Prostate gland (tissue), 2 donors: ENCODE results near the gene CFAP100. TPM values are rescaled to one million over a fixed set of nuclear protein-coding genes. Genes with fewer than 3 reads are reported as not detected.

Source experiments
- DNase-seq: peaks from one replicate; pipeline ENCODE4 v3.0.0-alpha.2; 2019; ENCODE audit warnings: low spot score
- H3K27ac ChIP-seq, 2 donors: fragments of 200-600 bp; sonication (generic); 2 replicates each; pipeline ENCODE4 v1.5.1; 2017 to 2019
- H3K27me3 ChIP-seq: fragments of 200-600 bp; sonication (generic); replicated peaks from 2 replicates; pipeline ENCODE4 v1.5.1; 2019; ENCODE audit not compliant: insufficient read depth
- H3K36me3 ChIP-seq, 2 donors: fragments of 200-600 bp; sonication (generic); 1 replicate in 1 of 2; 2 replicates in 1 of 2; pipeline versions ENCODE4 v1.5.1 to v1.8.1; 2017 to 2019
- H3K4me1 ChIP-seq: fragments of 200-600 bp; sonication (generic); replicated peaks from 2 replicates; pipeline ENCODE4 v1.5.1; 2019
- H3K4me3 ChIP-seq, 2 donors: fragments of 200-600 bp; sonication (generic); 2 replicates each; pipeline ENCODE4 v1.5.1; 2017 to 2019
- H3K9me3 ChIP-seq: fragments of 200-600 bp; sonication (generic); 2 replicates; pipeline ENCODE4 v1.5.1; 2017
- CTCF ChIP-seq, 4 experiments: fragments of 200-600 bp in 2 of 4; fragments of 450-650 bp in 2 of 4; sonication (generic) in 2 of 4; IDR thresholded peaks; 1 replicate in 3 of 4; 2 replicates in 1 of 4; pipeline ENCODE4 v1.5.1; 2016 to 2019; ENCODE audit warnings: antibody characterized with exemption in 4 of 4, mild to moderate bottlenecking in 2 of 4, moderate library complexity in 2 of 4
- POLR2A ChIP-seq: fragments of 450-650 bp; IDR thresholded peaks from one replicate; pipeline ENCODE4 v1.6.1; 2016; ENCODE audit warnings: antibody characterized with exemption, mild to moderate bottlenecking
- POLR2AphosphoS5 ChIP-seq: sonication (generic); formaldehyde crosslinking; IDR thresholded peaks from one replicate; pipeline ENCODE4 v1.6.1; 2017; ENCODE audit warnings: antibody characterized with exemption
- WGBS: methylation state at CpG from one replicate; pipeline ENCODE4 v1.1.5; 2018; 5-methylcytosine and 5-hydroxymethylcytosine counted together
- intact Hi-C: fragments of 100-400 bp; cut with DNase I; formaldehyde crosslinking; loops from one replicate; pipeline ENCODE4 v1.14.2; 2022
- total RNA-seq, 2 donors: library from RNA; depleted of rRNA; stranded (reverse); fragments of >200 nt; gene quantifications; one replicate each; pipeline ENCODE4 v1.1.0, GENCODE V29; 2016

CFAP100 gene
- total RNA-seq, 2 donors from 2014 or later = 2.3 TPM; not detected in 1

- Histone ChIP-seq H3K27ac (no peak overlapping the region), H3K27me3 (no peaks in the 10 kb centered on the region), H3K9me3 (no peaks in the 10 kb centered on the region), H3K4me3 (no peak overlapping the region), H3K4me1 (no peaks in the 10 kb centered on the region), H3K36me3 (no peaks in the 10 kb centered on the region)
- WGBS = 64% methylated on average over 13 of the region's 13 CpGs
- no peak for DNase-seq
- TF ChIP-seq POLR2A (no peak), CTCF (IDR thresholded peaks at IDR 0.05) (no peak), POLR2AphosphoS5 (no peak)
- intact Hi-C loops = no loop called here
Observed at GRCh38 chr3:126397610-126398422, 3.1 kb downstream of the CFAP100 start.

- H3K27ac ChIP-seq = peak overlapping the region in 1 of 2 donors; percentile 26
- H3K4me3 ChIP-seq = no peak overlapping the region
- H3K9me3 ChIP-seq = no peaks in the 10 kb centered on the region
- no peaks in the 10 kb centered on the region for H3K36me3 ChIP-seq
- H3K4me1 ChIP-seq = no peaks in the 10 kb centered on the region
- no peak for DNase-seq
- WGBS = 87% methylated on average over 11 of the region's 14 CpGs
- intact Hi-C loops = no loop called here
- TF ChIP-seq POLR2A (no peak), POLR2AphosphoS5 (no peak), CTCF (IDR thresholded peaks at IDR 0.05) (no peak)
- no peaks in the 10 kb centered on the region for H3K27me3 ChIP-seq
Observed at GRCh38 chr3:126398423-126399350, 4.0 kb downstream of the CFAP100 start.

GRCh38 chr3:126399351-126399735, 4.6 kb downstream of the CFAP100 start:
- TF ChIP-seq POLR2A (no peak), POLR2AphosphoS5 (peak; percentile 83), CTCF (IDR thresholded peaks at IDR 0.05) (no peak)
- peak; percentile 21 for DNase-seq
- Histone ChIP-seq H3K36me3 (no peaks in the 10 kb centered on the region), H3K27me3 (no peaks in the 10 kb centered on the region), H3K9me3 (no peaks in the 10 kb centered on the region), H3K27ac (peak overlapping the region in 1 of 2 donors; percentile 26), H3K4me1 (no peaks in the 10 kb centered on the region), H3K4me3 (no peak overlapping the region)
- intact Hi-C loops = no loop called here
- 88% methylated on average over 1 of the region's 1 CpG for WGBS

GRCh38 chr3:126399756-126400155, 5.0 kb downstream of the CFAP100 start:
- Histone ChIP-seq H3K4me3 (no peak overlapping the region), H3K9me3 (no peaks in the 10 kb centered on the region), H3K27me3 (no peaks in the 10 kb centered on the region), H3K4me1 (no peaks in the 10 kb centered on the region), H3K36me3 (no peaks in the 10 kb centered on the region), H3K27ac (peak overlapping the region in 1 of 2 donors; percentile 10)
- no peak for DNase-seq
- intact Hi-C loops = no loop called here
- no peak for TF ChIP-seq POLR2AphosphoS5
- no peak for TF ChIP-seq POLR2A
- no peak for TF ChIP-seq CTCF (IDR thresholded peaks at IDR 0.05)
- 100% methylated on average over 4 of the region's 4 CpGs for WGBS
